GM12801 (cell line): ENCODE data around the gene PRKCE.

Source experiments
- TF ChIP-seq, protein P1 (sequence below): IDR thresholded peaks from one replicate; pipeline ENCODE4 v1.5.1; 2011; ENCODE audit warnings: control low read depth; ENCODE audit not compliant: insufficient read length; ENCODE audit errors: extremely low read depth

PRKCE gene

DNA sequence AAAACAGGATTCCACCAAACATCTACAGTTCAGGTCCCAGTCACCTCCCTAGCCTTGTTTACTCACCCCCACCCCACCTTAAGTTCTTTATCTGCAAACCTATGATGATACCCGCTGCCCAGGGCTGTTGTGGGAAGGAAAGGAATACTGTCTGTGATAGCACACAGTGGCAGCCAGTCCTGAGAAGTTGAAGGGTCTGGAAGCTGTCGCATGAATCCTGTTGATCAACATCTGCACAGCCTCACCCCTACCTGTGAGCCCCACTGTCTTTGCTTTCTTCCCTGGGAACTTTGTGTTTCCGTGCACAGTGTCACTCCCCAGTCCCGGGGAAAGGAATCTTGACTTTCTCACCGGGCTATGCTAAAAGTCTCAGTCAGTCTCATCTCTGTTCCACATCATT, 485.0 kb downstream of the PRKCE start:
- TF ChIP-seq, protein P1, sequence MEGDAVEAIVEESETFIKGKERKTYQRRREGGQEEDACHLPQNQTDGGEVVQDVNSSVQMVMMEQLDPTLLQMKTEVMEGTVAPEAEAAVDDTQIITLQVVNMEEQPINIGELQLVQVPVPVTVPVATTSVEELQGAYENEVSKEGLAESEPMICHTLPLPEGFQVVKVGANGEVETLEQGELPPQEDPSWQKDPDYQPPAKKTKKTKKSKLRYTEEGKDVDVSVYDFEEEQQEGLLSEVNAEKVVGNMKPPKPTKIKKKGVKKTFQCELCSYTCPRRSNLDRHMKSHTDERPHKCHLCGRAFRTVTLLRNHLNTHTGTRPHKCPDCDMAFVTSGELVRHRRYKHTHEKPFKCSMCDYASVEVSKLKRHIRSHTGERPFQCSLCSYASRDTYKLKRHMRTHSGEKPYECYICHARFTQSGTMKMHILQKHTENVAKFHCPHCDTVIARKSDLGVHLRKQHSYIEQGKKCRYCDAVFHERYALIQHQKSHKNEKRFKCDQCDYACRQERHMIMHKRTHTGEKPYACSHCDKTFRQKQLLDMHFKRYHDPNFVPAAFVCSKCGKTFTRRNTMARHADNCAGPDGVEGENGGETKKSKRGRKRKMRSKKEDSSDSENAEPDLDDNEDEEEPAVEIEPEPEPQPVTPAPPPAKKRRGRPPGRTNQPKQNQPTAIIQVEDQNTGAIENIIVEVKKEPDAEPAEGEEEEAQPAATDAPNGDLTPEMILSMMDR = no peak

DNA sequence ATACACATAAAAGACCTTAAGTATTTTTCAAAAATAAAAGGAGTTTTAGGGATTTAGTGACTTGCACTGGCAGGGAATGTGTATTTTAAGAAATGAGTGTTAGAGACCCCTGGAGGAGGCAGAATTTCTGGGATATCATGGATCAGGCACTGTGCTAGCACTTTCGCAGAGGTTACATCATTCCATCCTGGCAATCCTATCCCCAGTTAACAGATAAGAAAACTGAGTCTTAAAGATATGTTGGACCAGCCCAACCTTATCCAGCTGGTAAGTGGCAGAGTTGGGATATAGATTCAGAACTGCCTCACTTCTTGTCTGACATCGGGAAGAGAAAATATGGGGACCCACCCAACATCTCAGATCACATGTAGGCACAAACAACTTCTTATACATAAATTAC, 485.5 kb downstream of the PRKCE start:
- TF ChIP-seq, protein P1 = no peak

DNA sequence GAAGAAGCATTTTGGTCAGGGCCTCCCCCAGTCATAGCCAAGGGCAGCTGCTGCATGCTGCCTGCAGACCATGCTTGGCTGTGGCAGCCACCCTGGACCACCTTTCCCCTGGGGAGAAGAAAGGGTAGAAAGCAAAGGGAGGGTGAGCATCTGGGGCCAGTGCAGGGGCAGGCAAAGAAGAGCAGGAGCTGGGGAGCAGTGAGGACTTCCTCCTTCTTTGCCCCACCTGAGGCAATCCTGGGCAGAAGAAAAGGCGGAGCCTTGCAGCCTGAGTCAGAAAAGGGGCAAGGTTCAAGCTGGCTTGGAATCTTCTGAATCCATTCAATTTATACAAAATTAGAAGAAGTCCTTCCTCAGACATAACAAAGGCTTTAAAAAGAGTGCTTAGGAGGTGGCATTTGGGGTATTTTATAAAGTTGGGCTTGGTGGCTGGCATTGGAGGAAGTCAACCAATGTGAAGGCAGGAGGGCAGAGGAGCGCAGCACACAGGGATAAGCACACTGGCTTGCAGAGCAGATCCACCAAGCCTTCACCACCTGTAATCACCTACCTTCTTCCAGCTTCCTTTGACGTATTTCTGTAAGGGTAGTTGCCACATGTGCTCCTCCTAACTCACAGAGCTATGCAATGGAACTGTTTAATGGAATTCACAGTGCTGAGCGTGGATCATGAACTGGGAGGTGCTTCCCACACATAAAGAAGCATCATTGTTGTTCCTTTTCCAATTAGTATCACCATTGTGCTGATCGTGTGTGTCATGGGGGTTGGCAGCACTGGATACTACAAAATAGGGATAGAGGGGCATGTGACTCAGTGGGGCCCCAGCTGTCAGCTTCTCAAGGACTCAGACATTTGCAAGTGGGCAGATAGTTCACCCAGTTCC, 491.3 kb downstream of the PRKCE start:
- TF ChIP-seq, protein P1 = no peak

DNA sequence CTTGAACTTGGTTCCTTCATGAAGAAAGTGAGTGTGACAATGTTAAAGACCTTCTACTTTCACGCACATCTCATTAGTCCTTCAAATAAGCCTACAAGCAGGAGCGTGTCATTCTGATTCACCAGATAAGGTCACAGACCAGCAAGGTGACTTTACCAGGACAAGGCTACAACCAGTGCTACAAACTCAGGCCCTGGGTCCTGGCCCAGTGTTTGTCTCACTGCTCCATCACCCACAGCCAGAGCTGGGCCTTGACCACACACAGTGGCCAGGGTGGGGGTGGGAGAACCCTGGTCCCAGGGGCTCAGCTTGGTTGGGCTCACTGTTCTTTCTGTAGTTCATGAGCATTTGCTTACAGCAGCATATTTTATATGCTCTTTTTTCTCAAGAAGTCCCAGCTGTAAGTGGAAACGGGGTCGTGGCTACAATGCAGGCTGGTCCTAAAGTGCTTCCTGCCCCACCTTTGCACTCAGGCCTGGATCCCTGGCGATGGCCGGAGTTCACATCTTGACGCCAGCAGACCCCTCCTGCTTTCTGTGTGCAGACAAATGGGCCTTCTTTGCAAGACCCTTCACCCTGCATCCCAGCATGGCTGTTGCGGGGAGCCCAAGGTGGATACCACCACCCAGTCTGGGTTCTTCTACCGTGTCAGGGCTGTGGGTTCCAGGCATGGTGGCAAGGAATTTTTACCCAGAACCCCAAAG, 492.1 kb downstream of the PRKCE start:
- TF ChIP-seq, protein P1 = no peak

DNA sequence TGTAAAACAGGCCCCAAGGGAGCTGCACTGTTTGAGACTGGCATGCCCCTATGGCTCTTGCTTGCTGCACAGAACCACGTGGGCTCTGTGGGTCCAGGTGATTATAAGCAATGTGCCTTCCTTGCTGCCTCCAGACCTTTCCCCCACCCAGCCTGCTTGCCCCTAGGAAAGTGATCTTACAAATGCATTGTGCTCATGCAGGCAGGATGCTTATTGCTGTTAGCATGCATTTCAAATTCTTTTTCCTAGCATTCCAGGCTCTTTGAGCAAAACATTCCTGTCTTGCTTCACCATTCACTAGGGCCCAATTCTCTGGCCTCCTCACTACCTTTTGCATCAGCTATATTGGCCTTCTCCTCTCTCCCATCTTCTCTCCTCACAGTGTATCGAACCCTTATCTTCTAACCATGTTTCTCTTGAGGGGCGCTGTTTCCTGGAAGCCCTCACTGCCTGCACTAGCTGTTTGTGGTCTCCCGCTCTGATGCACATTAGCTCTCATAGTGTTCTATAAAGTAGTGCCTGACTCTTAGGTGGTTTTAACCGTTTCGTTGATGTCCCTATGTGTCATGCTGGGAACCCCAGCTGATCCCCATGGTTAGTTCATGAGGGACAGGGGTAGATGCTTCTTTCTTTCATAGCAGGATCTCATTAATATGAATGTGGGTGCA, 492.8 kb downstream of the PRKCE start:
- TF ChIP-seq, protein P1 = no peak

DNA sequence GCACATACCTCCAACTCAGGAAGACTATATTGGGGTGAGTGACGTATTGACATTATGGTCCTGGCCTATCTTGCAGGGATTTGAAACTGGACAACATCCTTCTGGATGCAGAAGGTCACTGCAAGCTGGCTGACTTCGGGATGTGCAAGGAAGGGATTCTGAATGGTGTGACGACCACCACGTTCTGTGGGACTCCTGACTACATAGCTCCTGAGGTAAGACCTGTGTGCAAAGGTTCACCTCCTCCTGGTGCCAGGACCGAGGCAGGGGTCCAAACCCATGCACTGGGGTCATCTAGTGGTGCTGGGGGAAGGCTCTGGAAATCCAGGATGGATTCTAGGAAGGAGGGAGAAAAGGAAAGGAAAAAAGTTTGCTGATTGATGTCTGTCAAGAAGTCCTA, 493.5 kb downstream of the PRKCE start:
- TF ChIP-seq, protein P1 = no peak

DNA sequence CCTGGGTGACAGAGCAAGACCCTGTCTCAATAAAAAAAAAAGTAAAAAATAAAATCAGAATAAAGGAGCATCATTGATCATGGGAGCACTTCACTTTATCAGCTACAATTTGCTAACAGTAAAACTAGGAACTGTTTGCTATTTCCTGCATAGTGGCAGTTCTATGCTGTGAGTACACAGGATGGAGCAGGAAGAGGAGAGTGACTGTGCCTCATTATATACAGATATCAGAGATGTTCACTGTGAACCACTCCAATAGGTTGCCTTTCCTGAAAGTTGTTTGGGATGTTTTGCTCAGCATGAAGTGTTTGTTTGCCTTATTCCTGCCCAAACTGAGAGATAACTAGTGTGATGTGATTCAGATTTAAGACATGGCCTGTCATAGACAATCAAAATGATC, 494.4 kb downstream of the PRKCE start:
- TF ChIP-seq, protein P1 = no peak
